Spleen (tissue), 11 donors: ENCODE data around the gene RBMS1. TPM values are rescaled to one million over a fixed set of nuclear protein-coding genes. Genes with fewer than 3 reads are reported as not detected.

Experiments
- DNase-seq: peaks from one replicate; pipeline ENCODE4 v3.0.0-alpha.2; 2020
- H3K27ac ChIP-seq, 8 donors: fragments of 200-600 bp; sonication (generic) in 7 of 8; 1 replicate in 4 of 8; 2 replicates in 4 of 8; pipeline versions ENCODE4 v1.5.0 to v1.8.0; 2016 to 2021; ENCODE audit warnings: inconsistent platforms in 4 of 8, mild to moderate bottlenecking in 4 of 8, moderate library complexity in 1 of 8
- H3K27me3 ChIP-seq, 7 donors: fragments of 200-600 bp; sonication (generic) in 6 of 7; replicated peaks in 1 of 7; 1 replicate in 4 of 7; 2 replicates in 3 of 7; pipeline versions ENCODE4 v1.5.0 to v1.8.0; 2016 to 2021; ENCODE audit warnings: inconsistent platforms in 3 of 7, mild to moderate bottlenecking in 1 of 7
- H3K36me3 ChIP-seq, 6 donors: fragments of 200-600 bp; sonication (generic) in 5 of 6; 1 replicate in 4 of 6; 2 replicates in 2 of 6; pipeline versions ENCODE4 v1.5.0 to v1.8.0; 2016 to 2021; ENCODE audit warnings: inconsistent platforms in 2 of 6
- H3K4me1 ChIP-seq, 6 donors: fragments of 200-600 bp; sonication (generic) in 5 of 6; 1 replicate in 3 of 6; 2 replicates in 3 of 6; pipeline versions ENCODE4 v1.5.0 to v1.8.0; 2016 to 2021; ENCODE audit warnings: inconsistent platforms in 3 of 6
- H3K4me3 ChIP-seq, 8 donors: fragments of 200-600 bp; sonication (generic) in 7 of 8; 1 replicate in 4 of 8; 2 replicates in 4 of 8; pipeline versions ENCODE4 v1.5.0 to v1.8.0; 2016 to 2021; ENCODE audit warnings: inconsistent platforms in 4 of 8, mild to moderate bottlenecking in 4 of 8, moderate library complexity in 2 of 8
- H3K9me3 ChIP-seq, 8 donors: fragments of 200-600 bp; sonication (generic) in 7 of 8; 1 replicate in 4 of 8; 2 replicates in 4 of 8; pipeline versions ENCODE4 v1.5.0 to v1.8.0; 2016 to 2021; ENCODE audit warnings: inconsistent platforms in 4 of 8
- CTCF ChIP-seq, 11 experiments: fragments of 200-600 bp in 7 of 11; fragments of 450-650 bp in 4 of 11; sonication (generic) in 4 of 11; IDR thresholded peaks in 8 of 11; conservative IDR thresholded peaks in 3 of 11; 1 replicate in 7 of 11; 2 replicates in 4 of 11; pipeline versions ENCODE4 v1.4.0 to v1.8.0; 2016 to 2021; ENCODE audit warnings: antibody characterized with exemption in 11 of 11, inconsistent platforms in 4 of 11, mild to moderate bottlenecking in 1 of 11
- POLR2A ChIP-seq, 3 donors: fragments of 450-650 bp; IDR thresholded peaks; one replicate each; pipeline ENCODE4 v1.5.1; 2017; ENCODE audit warnings: antibody characterized with exemption in 3 of 3, mild to moderate bottlenecking in 1 of 3
- POLR2AphosphoS5 ChIP-seq, 3 donors: sonication (generic); formaldehyde crosslinking; IDR thresholded peaks; one replicate each; pipeline ENCODE4 v1.5.1; 2017; ENCODE audit warnings: antibody characterized with exemption in 3 of 3
- WGBS, 5 donors: extraction: QIAGEN DNeasy Blood & Tissue Kit in 3 of 5; methylation state at CpG; one replicate each; pipeline versions ENCODE4 v1.1.5 to v1.1.7; 2013 to 2018; 5-methylcytosine and 5-hydroxymethylcytosine counted together
- intact Hi-C: fragments of 100-400 bp; cut with DNase I; formaldehyde crosslinking; loops from one replicate; pipeline ENCODE4 v1.15.0; 2023; ENCODE audit warnings: low total_unique reads
- polyA plus RNA-seq, 3 donors: library from polyadenylated mRNA; stranded (reverse); fragments of 200-250 nt; gene quantifications; one replicate each; pipeline ENCODE4 v1.2.1, GENCODE V29; 2013
- total RNA-seq, 7 donors: library from RNA; depleted of rRNA in 3 of 7; stranded (reverse); fragments of >200 nt in 3 of 7; fragmentation: NEBNext Ultra II Directional in 4 of 7; extraction: Animal tissue kit (Norgen Biotek cat#: 25700) in 4 of 7; gene quantifications; one replicate each; pipeline versions ENCODE4 v1.1.0 to v1.2.1, GENCODE V29; 2016 to 2021
- donor health status: healthy with polysubstance abuse.
- donor health status: DM: no; HTN: no; CAD: no; lungs with moderate emphysema.
- donor health status: DM: no; HTN: no; CAD: no.
- donor health status: Bipolar disorder and iron deficiency.
- donor health status: healthy.
- donor health status: DM: no; HTN: no; CAD: no.
- donor health status: DM: yes; HTN: yes; CAD: no.

RBMS1 gene
- total and polyA plus RNA-seq, 10 donors, result 18.8 to 151 (median 118) TPM

- H3K36me3 ChIP-seq, result peaks cover 0 to 6% (median 0%) of the 10 kb centered on the region in 6 donors
- H3K4me1 ChIP-seq, result peaks cover 28 to 89% (median 68%) of the 10 kb centered on the region in 6 donors
- intact Hi-C loops, result no loop called here
- no peaks in the 10 kb centered on the region for H3K9me3 ChIP-seq
- 48 to 78% (median 64%) methylated on average over 1 of the region's 1 CpG for WGBS, 5 donors
- DNase-seq, result no peak
- no peak for TF ChIP-seq POLR2AphosphoS5 (IDR thresholded peaks at IDR 0.05)
- TF ChIP-seq POLR2A (IDR thresholded peaks at IDR 0.05), result no peak
- no peak for TF ChIP-seq CTCF (IDR thresholded peaks at IDR 0.05 in 8 of 11, conservative IDR thresholded peaks at IDR 0.05 in 3 of 11)
- H3K27me3 ChIP-seq, result no peaks in the 10 kb centered on the region
- H3K27ac ChIP-seq, result peak overlapping the region in 2 of 8 donors; percentile 55 to 59
- no peak overlapping the region for H3K4me3 ChIP-seq
Observed at GRCh38 chr2:160336105-160336504, 157.5 kb downstream of the RBMS1 start.

- DNase-seq, result no peak
- TF ChIP-seq POLR2A (IDR thresholded peaks at IDR 0.05) (no peak), CTCF (IDR thresholded peaks at IDR 0.05 in 8 of 11, conservative IDR thresholded peaks at IDR 0.05 in 3 of 11) (no peak), POLR2AphosphoS5 (IDR thresholded peaks at IDR 0.05) (no peak)
- Histone ChIP-seq H3K27ac (peak overlapping the region in 4 of 8 donors; percentile 6 to 59 (median 42)), H3K4me3 (no peak overlapping the region), H3K27me3 (no peaks in the 10 kb centered on the region), H3K4me1 (peaks cover 28 to 95% (median 71%) of the 10 kb centered on the region in 6 donors), H3K36me3 (peaks cover 0 to 10% (median 0%) of the 10 kb centered on the region in 6 donors), H3K9me3 (no peaks in the 10 kb centered on the region)
- WGBS, 5 donors, result 79 to 84% (median 81%) methylated on average over 5 of the region's 5 CpGs
- intact Hi-C loops, result no loop called here
Observed at GRCh38 chr2:160335441-160335840, 158.2 kb downstream of the RBMS1 start.

GRCh38 chr2:160334028-160334741 lies 159.4 kb downstream of the RBMS1 start:
- H3K36me3 ChIP-seq, result peaks cover 0 to 10% (median 0%) of the 10 kb centered on the region in 6 donors
- no peak for DNase-seq
- WGBS, 5 donors, result 45 to 63% (median 54%) methylated on average over 4 of the region's 4 CpGs
- no peak for TF ChIP-seq POLR2AphosphoS5 (IDR thresholded peaks at IDR 0.05)
- TF ChIP-seq POLR2A (IDR thresholded peaks at IDR 0.05), result no peak
- no peak for TF ChIP-seq CTCF (IDR thresholded peaks at IDR 0.05 in 8 of 11, conservative IDR thresholded peaks at IDR 0.05 in 3 of 11)
- intact Hi-C loops, result no loop called here
- peak overlapping the region in 6 of 8 donors; percentile 17 to 59 (median 43) for H3K27ac ChIP-seq
- H3K27me3 ChIP-seq, result no peaks in the 10 kb centered on the region
- H3K4me1 ChIP-seq, result peaks cover 31 to 96% (median 73%) of the 10 kb centered on the region in 6 donors
- H3K4me3 ChIP-seq, result no peak overlapping the region
- H3K9me3 ChIP-seq, result no peaks in the 10 kb centered on the region

- Histone ChIP-seq H3K4me1 (peaks cover 38 to 96% (median 76%) of the 10 kb centered on the region in 6 donors), H3K36me3 (peaks cover 0 to 10% (median 0%) of the 10 kb centered on the region in 6 donors), H3K27me3 (no peaks in the 10 kb centered on the region), H3K27ac (peak overlapping the region in 5 of 8 donors; percentile 41 to 61 (median 50)), H3K9me3 (no peaks in the 10 kb centered on the region), H3K4me3 (no peak overlapping the region)
- DNase-seq, result no peak
- WGBS, 5 donors, result 64 to 78% (median 71%) methylated on average over 2 of the region's 2 CpGs
- intact Hi-C loops, result no loop called here
- TF ChIP-seq POLR2A (IDR thresholded peaks at IDR 0.05), result no peak
Observed at GRCh38 chr2:160333324-160334027, 160.1 kb downstream of the RBMS1 start.
